Activated naive CD4-positive, alpha-beta T cell treated with anti-CD3 and anti-CD28 coated beads, Interleukin-2, amount 50 U/mL, for 24 hours (primary cell): ENCODE data around the gene LITAFD.
A peak's percentile ranks its signal among the peaks of the same experiment; 100 is the strongest.

Experiments
- H3K27ac Mint-ChIP-seq: one replicate; pipeline ENCODE4 v1.8.0; 2021; ENCODE audit warnings: mild to moderate bottlenecking, mixed read lengths
- H3K27me3 Mint-ChIP-seq: one replicate; pipeline ENCODE4 v1.8.0; 2021; ENCODE audit warnings: mixed read lengths
- H3K36me3 Mint-ChIP-seq: one replicate; pipeline ENCODE4 v1.8.0; 2021; ENCODE audit warnings: mixed read lengths
- H3K4me1 Mint-ChIP-seq: one replicate; pipeline ENCODE4 v1.8.0; 2021; ENCODE audit warnings: mixed read lengths
- H3K4me3 Mint-ChIP-seq: one replicate; pipeline ENCODE4 v1.8.0; 2021; ENCODE audit warnings: mild to moderate bottlenecking, mixed read lengths
- H3K9me3 Mint-ChIP-seq: one replicate; pipeline ENCODE4 v1.8.0; 2021; ENCODE audit warnings: mixed read lengths

Gene LITAFD

GRCh38 chr16:8894736-8895334, 12.7 kb downstream of the LITAFD start:
- Mint-ChIP-seq H3K4me1 (no peaks in the 10 kb centered on the region), H3K9me3 (no peaks in the 10 kb centered on the region), H3K27me3 (no peaks in the 10 kb centered on the region), H3K4me3 (no peak overlapping the region), H3K36me3 (peaks cover 12% of the 10 kb centered on the region), H3K27ac (peak overlapping the region; percentile 51)

GRCh38 chr16:8898660-8899318, 16.6 kb downstream of the LITAFD start:
- H3K27me3 Mint-ChIP-seq, result no peaks in the 10 kb centered on the region
- H3K9me3 Mint-ChIP-seq, result no peaks in the 10 kb centered on the region
- H3K4me3 Mint-ChIP-seq, result no peak overlapping the region
- H3K4me1 Mint-ChIP-seq, result no peaks in the 10 kb centered on the region
- H3K36me3 Mint-ChIP-seq, result peaks cover 14% of the 10 kb centered on the region
- H3K27ac Mint-ChIP-seq, result peak overlapping the region; percentile 30

- peaks cover 12% of the 10 kb centered on the region for H3K36me3 Mint-ChIP-seq
- no peaks in the 10 kb centered on the region for H3K9me3 Mint-ChIP-seq
- H3K27ac Mint-ChIP-seq, result no peak overlapping the region
- no peak overlapping the region for H3K4me3 Mint-ChIP-seq
- no peaks in the 10 kb centered on the region for H3K27me3 Mint-ChIP-seq
- H3K4me1 Mint-ChIP-seq, result no peaks in the 10 kb centered on the region
Observed at GRCh38 chr16:8899709-8900317, 17.7 kb downstream of the LITAFD start.

GRCh38 chr16:8900343-8900742, 18.2 kb downstream of the LITAFD start:
- Mint-ChIP-seq H3K4me1 (no peaks in the 10 kb centered on the region), H3K27me3 (no peaks in the 10 kb centered on the region)

GRCh38 chr16:8901320-8901861, 19.2 kb downstream of the LITAFD start:
- Mint-ChIP-seq H3K27ac (no peak overlapping the region), H3K9me3 (no peaks in the 10 kb centered on the region), H3K4me3 (no peak overlapping the region), H3K27me3 (no peaks in the 10 kb centered on the region), H3K4me1 (no peaks in the 10 kb centered on the region), H3K36me3 (peaks cover 17% of the 10 kb centered on the region)

More at GRCh38 chr16:8900343-8900742, 18.2 kb downstream of the LITAFD start:
- Mint-ChIP-seq H3K9me3 (no peaks in the 10 kb centered on the region), H3K36me3 (peaks cover 15% of the 10 kb centered on the region), H3K27ac (peak overlapping the region; percentile 41), H3K4me3 (no peak overlapping the region)

GRCh38 chr16:8903004-8903403, 20.9 kb downstream of the LITAFD start:
- Mint-ChIP-seq H3K27ac (no peak overlapping the region), H3K4me3 (no peak overlapping the region), H3K27me3 (no peaks in the 10 kb centered on the region), H3K36me3 (peaks cover 19% of the 10 kb centered on the region), H3K9me3 (no peaks in the 10 kb centered on the region), H3K4me1 (no peaks in the 10 kb centered on the region)

GRCh38 chr16:8904018-8904430, 21.9 kb downstream of the LITAFD start:
- no peak overlapping the region for H3K4me3 Mint-ChIP-seq
- peaks cover 20% of the 10 kb centered on the region for H3K36me3 Mint-ChIP-seq
- no peak overlapping the region for H3K27ac Mint-ChIP-seq
- peaks cover 9% of the 10 kb centered on the region for H3K4me1 Mint-ChIP-seq
- H3K27me3 Mint-ChIP-seq, result no peaks in the 10 kb centered on the region
- no peaks in the 10 kb centered on the region for H3K9me3 Mint-ChIP-seq

- no peaks in the 10 kb centered on the region for H3K9me3 Mint-ChIP-seq
- H3K27ac Mint-ChIP-seq, result no peak overlapping the region
- no peaks in the 10 kb centered on the region for H3K27me3 Mint-ChIP-seq
- no peak overlapping the region for H3K4me3 Mint-ChIP-seq
- H3K4me1 Mint-ChIP-seq, result peaks cover 15% of the 10 kb centered on the region
- H3K36me3 Mint-ChIP-seq, result peaks cover 16% of the 10 kb centered on the region
Observed at GRCh38 chr16:8905168-8905762, 23.1 kb downstream of the LITAFD start.

GRCh38 chr16:8905795-8906591, 23.8 kb downstream of the LITAFD start:
- peaks cover 17% of the 10 kb centered on the region for H3K36me3 Mint-ChIP-seq
- no peaks in the 10 kb centered on the region for H3K27me3 Mint-ChIP-seq
- H3K27ac Mint-ChIP-seq, result no peak overlapping the region

GRCh38 chr16:8907096-8907495, 24.9 kb downstream of the LITAFD start:
- H3K4me3 Mint-ChIP-seq, result no peak overlapping the region
- peak overlapping the region; percentile 68 for H3K27ac Mint-ChIP-seq
- H3K4me1 Mint-ChIP-seq, result peaks cover 29% of the 10 kb centered on the region
- peaks cover 24% of the 10 kb centered on the region for H3K36me3 Mint-ChIP-seq
- H3K9me3 Mint-ChIP-seq, result no peaks in the 10 kb centered on the region
- H3K27me3 Mint-ChIP-seq, result no peaks in the 10 kb centered on the region

More at GRCh38 chr16:8905795-8906591, 23.8 kb downstream of the LITAFD start:
- no peak overlapping the region for H3K4me3 Mint-ChIP-seq
- no peaks in the 10 kb centered on the region for H3K9me3 Mint-ChIP-seq
- peaks cover 22% of the 10 kb centered on the region for H3K4me1 Mint-ChIP-seq

GRCh38 chr16:8908810-8909468, 26.8 kb downstream of the LITAFD start:
- no peaks in the 10 kb centered on the region for H3K27me3 Mint-ChIP-seq
- no peaks in the 10 kb centered on the region for H3K9me3 Mint-ChIP-seq
- peak overlapping the region; percentile 71 for H3K27ac Mint-ChIP-seq
- H3K4me3 Mint-ChIP-seq, result no peak overlapping the region
- H3K4me1 Mint-ChIP-seq, result peaks cover 34% of the 10 kb centered on the region
- peaks cover 27% of the 10 kb centered on the region for H3K36me3 Mint-ChIP-seq

GRCh38 chr16:8910811-8911210, 28.7 kb downstream of the LITAFD start:
- H3K4me3 Mint-ChIP-seq, result no peak overlapping the region
- no peaks in the 10 kb centered on the region for H3K9me3 Mint-ChIP-seq
- H3K36me3 Mint-ChIP-seq, result peaks cover 24% of the 10 kb centered on the region
- no peak overlapping the region for H3K27ac Mint-ChIP-seq
- H3K27me3 Mint-ChIP-seq, result no peaks in the 10 kb centered on the region
- peaks cover 46% of the 10 kb centered on the region for H3K4me1 Mint-ChIP-seq

GRCh38 chr16:8912793-8913192, 30.6 kb downstream of the LITAFD start:
- H3K4me3 Mint-ChIP-seq, result no peak overlapping the region
- no peaks in the 10 kb centered on the region for H3K27me3 Mint-ChIP-seq
- peaks cover 22% of the 10 kb centered on the region for H3K36me3 Mint-ChIP-seq
- peaks cover 55% of the 10 kb centered on the region for H3K4me1 Mint-ChIP-seq
- H3K9me3 Mint-ChIP-seq, result no peaks in the 10 kb centered on the region
- no peak overlapping the region for H3K27ac Mint-ChIP-seq

- H3K36me3 Mint-ChIP-seq, result peaks cover 19% of the 10 kb centered on the region
- no peaks in the 10 kb centered on the region for H3K27me3 Mint-ChIP-seq
- peaks cover 51% of the 10 kb centered on the region for H3K4me1 Mint-ChIP-seq
- no peak overlapping the region for H3K4me3 Mint-ChIP-seq
- no peak overlapping the region for H3K27ac Mint-ChIP-seq
- H3K9me3 Mint-ChIP-seq, result no peaks in the 10 kb centered on the region
Observed at GRCh38 chr16:8914098-8914497, 31.9 kb downstream of the LITAFD start.
